Mucosa of stomach (tissue), 1 donor: ENCODE results near the gene RALGAPB.
"Not testable (repeated sequence)": the region's sequence is repeated elsewhere in the genome, so short reads cannot be mapped to it uniquely, and the experiment has no call there.

ENCODE experiments used
- H3K27me3 ChIP-seq: one replicate; pipeline ENCODE4 v1.7.0; 2013; ENCODE audit warnings: mild to moderate bottlenecking, low read length; ENCODE audit not compliant: control insufficient read depth, insufficient read depth
- H3K36me3 ChIP-seq: one replicate; pipeline ENCODE4 v1.7.0; 2013; ENCODE audit warnings: low read length; ENCODE audit not compliant: control insufficient read depth, insufficient read depth
- H3K4me1 ChIP-seq: one replicate; pipeline ENCODE4 v1.7.0; 2013; ENCODE audit warnings: mild to moderate bottlenecking, low read length; ENCODE audit not compliant: control insufficient read depth, insufficient read depth
- H3K4me3 ChIP-seq: one replicate; pipeline ENCODE4 v1.7.0; 2013; ENCODE audit warnings: low read length
- H3K9ac ChIP-seq: one replicate; pipeline ENCODE4 v1.7.0; 2013; ENCODE audit warnings: mild to moderate bottlenecking, low read length, moderate library complexity
- H3K9me3 ChIP-seq: one replicate; pipeline ENCODE4 v1.7.0; 2013; ENCODE audit warnings: mild to moderate bottlenecking, low read length, moderate library complexity; ENCODE audit not compliant: control insufficient read depth
- donor health status: Pancreatic carcinoma.

RALGAPB gene

GRCh38 chr20:38434301-38434741 is 38.3 kb upstream of the RALGAPB start:
- H3K27me3 ChIP-seq, result no peaks in the 10 kb centered on the region
- H3K9ac ChIP-seq, result peak overlapping the region; percentile 85
- H3K4me1 ChIP-seq, result peaks cover 11% of the 10 kb centered on the region
- H3K4me3 ChIP-seq, result peak overlapping the region; percentile 58
- no peaks in the 10 kb centered on the region for H3K9me3 ChIP-seq
- peaks cover 10% of the 10 kb centered on the region for H3K36me3 ChIP-seq

- Histone ChIP-seq H3K4me3 (peak within 1 kb of the TSS; percentile 58), H3K9me3 (no peaks in the 10 kb centered on the region), H3K4me1 (peaks cover 8% of the 10 kb centered on the region), H3K9ac (peak within 1 kb of the TSS; percentile 85), H3K36me3 (peaks cover 10% of the 10 kb centered on the region), H3K27me3 (no peaks in the 10 kb centered on the region)
Measured at GRCh38 chr20:38434770-38435554, 37.7 kb upstream of the RALGAPB start, which contains the start of gene SNHG17. TSS of gene SNHG17 (minus strand) at chr20:38435328.

- Histone ChIP-seq H3K9ac (no peak overlapping the region), H3K4me3 (no peak overlapping the region), H3K36me3 (peaks cover 10% of the 10 kb centered on the region), H3K27me3 (no peaks in the 10 kb centered on the region), H3K9me3 (no peaks in the 10 kb centered on the region), H3K4me1 (peaks cover 8% of the 10 kb centered on the region)
Measured at GRCh38 chr20:38435555-38435939, 37.1 kb upstream of the RALGAPB start.

- Histone ChIP-seq H3K9me3 (no peaks in the 10 kb centered on the region), H3K9ac (no peak overlapping the region), H3K4me3 (no peak overlapping the region), H3K36me3 (peaks cover 4% of the 10 kb centered on the region), H3K4me1 (peaks cover 8% of the 10 kb centered on the region), H3K27me3 (no peaks in the 10 kb centered on the region)
Measured at GRCh38 chr20:38437796-38438195, 34.8 kb upstream of the RALGAPB start.

GRCh38 chr20:38441110-38441509 is 31.5 kb upstream of the RALGAPB start:
- not testable (repeated sequence) for H3K36me3 ChIP-seq, H3K4me1 ChIP-seq, H3K9me3 ChIP-seq, H3K4me3 ChIP-seq, H3K27me3 ChIP-seq, H3K9ac ChIP-seq

GRCh38 chr20:38441916-38442315 is 30.7 kb upstream of the RALGAPB start:
- Histone ChIP-seq H3K9me3 (no peaks in the 10 kb centered on the region), H3K9ac (no peak overlapping the region), H3K36me3 (no peaks in the 10 kb centered on the region)

GRCh38 chr20:38445381-38445796 is 27.3 kb upstream of the RALGAPB start:
- Histone ChIP-seq H3K27me3 (no peaks in the 10 kb centered on the region), H3K9ac (no peak overlapping the region), H3K4me3 (no peak overlapping the region), H3K4me1 (peaks cover 16% of the 10 kb centered on the region), H3K9me3 (no peaks in the 10 kb centered on the region), H3K36me3 (no peaks in the 10 kb centered on the region)

More at GRCh38 chr20:38441916-38442315, 30.7 kb upstream of the RALGAPB start:
- Histone ChIP-seq H3K27me3 (no peaks in the 10 kb centered on the region), H3K4me3 (no peak overlapping the region), H3K4me1 (no peaks in the 10 kb centered on the region)

- H3K4me3 ChIP-seq, result peak overlapping the region; percentile 88
- H3K9ac ChIP-seq, result no peak overlapping the region
- H3K9me3 ChIP-seq, result no peaks in the 10 kb centered on the region
Measured at GRCh38 chr20:38445901-38446425, 26.7 kb upstream of the RALGAPB start.

GRCh38 chr20:38446441-38447209 is 26.0 kb upstream of the RALGAPB start:
- H3K36me3 ChIP-seq, result peaks cover 4% of the 10 kb centered on the region
- peak overlapping the region; percentile 88 for H3K4me3 ChIP-seq
- H3K27me3 ChIP-seq, result no peaks in the 10 kb centered on the region
- peaks cover 16% of the 10 kb centered on the region for H3K4me1 ChIP-seq
- no peaks in the 10 kb centered on the region for H3K9me3 ChIP-seq
- H3K9ac ChIP-seq, result peak overlapping the region; percentile 99

More at GRCh38 chr20:38445901-38446425, 26.7 kb upstream of the RALGAPB start:
- Histone ChIP-seq H3K36me3 (peaks cover 2% of the 10 kb centered on the region), H3K27me3 (no peaks in the 10 kb centered on the region), H3K4me1 (peaks cover 16% of the 10 kb centered on the region)

GRCh38 chr20:38447251-38447661 is 25.4 kb upstream of the RALGAPB start:
- H3K9me3 ChIP-seq, result no peaks in the 10 kb centered on the region
- peak overlapping the region; percentile 88 for H3K4me3 ChIP-seq
- peaks cover 17% of the 10 kb centered on the region for H3K4me1 ChIP-seq
- H3K9ac ChIP-seq, result peak overlapping the region; percentile 99
- no peaks in the 10 kb centered on the region for H3K27me3 ChIP-seq
- peaks cover 4% of the 10 kb centered on the region for H3K36me3 ChIP-seq

GRCh38 chr20:38447931-38448675 is 24.5 kb upstream of the RALGAPB start:
- Histone ChIP-seq H3K36me3 (peaks cover 4% of the 10 kb centered on the region), H3K4me3 (no peak overlapping the region), H3K4me1 (peaks cover 23% of the 10 kb centered on the region), H3K9ac (peak overlapping the region; percentile 24), H3K27me3 (no peaks in the 10 kb centered on the region), H3K9me3 (no peaks in the 10 kb centered on the region)
